Activated T-helper 2 cell treated with anti-CD3 and anti-CD28 coated beads, Interferon-gamma antibody, Interleukin-2, Interleukin-4, amounts not matched to agents 10 μg/mL and 5 μg/mL and 100 μg/mL, durations not matched to agents 14 hours and 24 hours and 36 hours (primary cell): ENCODE results near the gene ATG16L1. TPM values are rescaled to one million over a fixed set of nuclear protein-coding genes. Genes with fewer than 3 reads are reported as not detected.

ENCODE experiments used
- DNase-seq: peaks from one replicate; pipeline ENCODE4 v3.0.0; 2021; ENCODE audit warnings: low spot score
- H3K27ac Mint-ChIP-seq: one replicate; pipeline ENCODE4 v1.8.0; 2021; ENCODE audit warnings: mixed read lengths
- H3K27me3 Mint-ChIP-seq: one replicate; pipeline ENCODE4 v1.8.0; 2021; ENCODE audit warnings: low read depth, mixed read lengths
- H3K36me3 Mint-ChIP-seq: one replicate; pipeline ENCODE4 v1.8.0; 2021; ENCODE audit warnings: low read depth, mixed read lengths
- H3K4me1 Mint-ChIP-seq: one replicate; pipeline ENCODE4 v1.8.0; 2021; ENCODE audit warnings: low read depth, mixed read lengths
- H3K4me3 Mint-ChIP-seq: one replicate; pipeline ENCODE4 v1.8.0; 2021; ENCODE audit warnings: low read depth, mild to moderate bottlenecking, moderate library complexity, mixed read lengths
- H3K9me3 Mint-ChIP-seq: one replicate; pipeline ENCODE4 v1.8.0; 2021; ENCODE audit warnings: mixed read lengths
- intact Hi-C: fragments of 100-400 bp; cut with micrococcal nuclease; formaldehyde crosslinking; loops from one replicate; pipeline ENCODE4 v1.15.1; 2023
- total RNA-seq: library from RNA; stranded (reverse); gene quantifications from 2 replicates; pipeline ENCODE4 v1.2.3, GENCODE V29; 2022

ATG16L1 gene
- total RNA-seq, 1 donor from 2014 or later: 33.5 TPM

DNA sequence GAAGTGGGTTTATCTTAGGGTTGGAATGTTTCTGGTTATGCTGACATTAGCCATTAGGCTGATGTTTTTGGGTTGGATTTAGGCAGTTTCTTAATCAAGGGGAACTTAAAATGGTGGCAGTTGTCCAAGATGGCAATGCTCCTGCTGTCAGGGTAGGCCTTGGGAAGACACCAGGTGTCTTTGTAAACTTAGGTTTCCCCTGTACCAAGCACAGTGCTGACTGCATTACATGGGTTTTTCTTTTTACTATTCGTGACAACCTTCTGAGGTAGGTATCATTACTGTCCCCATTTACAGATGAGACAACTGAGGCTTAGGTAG is 528 bp upstream of the ATG16L1 start:
- H3K36me3 Mint-ChIP-seq: peaks cover 24% of the 10 kb centered on the region
- intact Hi-C loops: loop anchor here (5.0 kb wide), 3 partner anchors 189 to 644 kb away; partner anchors contain the start of gene INPP5D
- peak overlapping the region; percentile 92 for H3K4me3 Mint-ChIP-seq
- peaks cover 55% of the 10 kb centered on the region for H3K4me1 Mint-ChIP-seq
- no peaks in the 10 kb centered on the region for H3K27me3 Mint-ChIP-seq
- DNase-seq: no peak
- peak overlapping the region; percentile 95 for H3K27ac Mint-ChIP-seq
- no peaks in the 10 kb centered on the region for H3K9me3 Mint-ChIP-seq

DNA sequence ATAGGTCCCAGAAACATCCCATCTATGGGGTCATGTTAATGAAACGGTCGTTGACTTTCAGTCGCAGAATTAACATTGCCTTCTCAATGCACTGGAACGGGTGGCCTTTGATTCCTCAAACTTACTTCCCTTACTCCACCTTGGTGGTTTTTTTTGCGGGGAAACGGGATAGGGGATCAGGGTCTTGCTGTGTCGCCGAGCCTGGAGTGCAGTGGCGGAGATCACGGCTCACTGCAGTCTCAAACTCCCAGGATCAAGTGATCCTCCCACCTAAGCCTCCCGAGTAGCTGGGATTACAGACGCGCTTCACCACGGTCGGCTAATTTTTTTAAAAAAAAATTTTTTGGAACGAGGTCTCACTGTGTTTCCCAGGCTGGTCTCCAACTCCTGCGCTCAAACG is 754 bp downstream of the ATG16L1 start:
- H3K36me3 Mint-ChIP-seq: peaks cover 31% of the 10 kb centered on the region
- H3K4me3 Mint-ChIP-seq: peak overlapping the region; percentile 92
- intact Hi-C loops: loop anchor here (1.0 to 5.0 kb wide), 4 partner anchors 16 to 645 kb away; partner anchors contain the start of gene INPP5D

DNA sequence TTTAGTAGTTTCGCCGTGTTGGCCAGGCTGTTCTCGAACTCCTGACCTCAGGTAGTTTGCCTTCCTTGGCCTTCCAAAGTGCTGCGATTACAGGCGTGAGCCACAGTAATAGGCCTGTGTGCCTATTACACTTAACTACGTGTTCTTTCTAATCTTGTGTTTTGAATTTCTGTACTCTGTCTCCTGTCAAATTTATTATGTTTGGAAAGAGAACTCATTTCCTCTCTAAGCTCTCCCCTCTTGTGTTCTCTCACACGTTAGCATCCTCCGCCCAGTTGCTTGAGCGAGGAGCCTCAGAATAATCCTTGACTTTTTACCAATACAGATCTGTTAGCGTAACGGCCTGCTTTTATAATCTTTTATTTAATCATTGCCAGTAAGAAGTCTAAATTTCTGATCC is 3.7 kb downstream of the ATG16L1 start:
- Mint-ChIP-seq H3K9me3 (no peaks in the 10 kb centered on the region), H3K4me3 (no peak overlapping the region)

More for the DNA sequence above, 754 bp downstream of the ATG16L1 start:
- no peak for DNase-seq
- Mint-ChIP-seq H3K4me1 (peaks cover 51% of the 10 kb centered on the region), H3K9me3 (no peaks in the 10 kb centered on the region), H3K27ac (peak overlapping the region; percentile 82), H3K27me3 (no peaks in the 10 kb centered on the region)

DNA sequence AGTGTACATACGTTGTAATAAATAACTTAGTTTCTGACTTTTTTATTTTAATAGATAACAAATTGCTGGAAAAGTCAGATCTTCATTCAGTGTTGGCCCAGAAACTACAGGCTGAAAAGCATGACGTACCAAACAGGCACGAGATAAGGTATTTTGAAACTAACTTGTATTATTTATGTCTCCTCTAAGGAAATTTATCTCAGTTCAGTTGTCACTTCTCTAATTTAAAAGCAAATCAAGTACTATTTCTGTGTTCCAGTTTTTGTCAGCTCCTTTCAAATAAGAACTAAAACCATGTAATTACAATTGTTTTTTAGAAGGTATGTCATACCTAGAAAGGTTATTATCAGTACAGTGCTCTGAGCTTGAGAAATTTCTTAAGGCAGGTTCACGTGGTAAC is 4.6 kb downstream of the ATG16L1 start:
- DNase-seq: no peak
- no peaks in the 10 kb centered on the region for H3K9me3 Mint-ChIP-seq
- H3K4me1 Mint-ChIP-seq: peaks cover 52% of the 10 kb centered on the region
- no peak overlapping the region for H3K27ac Mint-ChIP-seq
- H3K36me3 Mint-ChIP-seq: peaks cover 60% of the 10 kb centered on the region
- intact Hi-C loops: no loop called here
- H3K27me3 Mint-ChIP-seq: no peaks in the 10 kb centered on the region
- H3K4me3 Mint-ChIP-seq: no peak overlapping the region

More for the DNA sequence above, 3.7 kb downstream of the ATG16L1 start:
- Mint-ChIP-seq H3K4me1 (peaks cover 53% of the 10 kb centered on the region), H3K27ac (no peak overlapping the region), H3K36me3 (peaks cover 55% of the 10 kb centered on the region), H3K27me3 (no peaks in the 10 kb centered on the region)
- DNase-seq: no peak
- intact Hi-C loops: no loop called here

DNA sequence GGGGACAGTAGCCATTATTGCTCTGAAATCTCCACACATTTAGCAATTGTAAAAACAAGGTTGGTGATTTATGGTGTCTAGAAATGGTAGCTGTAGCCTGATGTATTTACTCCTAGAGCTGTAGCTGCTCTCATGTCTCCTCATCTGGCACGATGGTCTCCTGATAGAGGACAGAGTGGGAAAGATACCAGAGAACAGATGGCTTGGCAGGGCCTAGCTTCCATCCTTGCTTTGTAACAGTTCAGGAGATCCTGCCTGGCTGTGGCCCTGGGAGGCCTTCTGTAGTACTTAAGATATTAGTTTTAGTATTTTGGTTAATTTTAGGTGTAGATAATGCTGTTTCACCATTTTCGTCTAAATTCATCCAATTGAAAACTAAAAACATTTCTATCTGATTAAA is 6.7 kb downstream of the ATG16L1 start:
- Mint-ChIP-seq H3K27ac (no peak overlapping the region), H3K4me1 (peaks cover 55% of the 10 kb centered on the region), H3K9me3 (no peaks in the 10 kb centered on the region), H3K27me3 (no peaks in the 10 kb centered on the region), H3K4me3 (no peak overlapping the region), H3K36me3 (peaks cover 74% of the 10 kb centered on the region)
- intact Hi-C loops: no loop called here
- DNase-seq: no peak

DNA sequence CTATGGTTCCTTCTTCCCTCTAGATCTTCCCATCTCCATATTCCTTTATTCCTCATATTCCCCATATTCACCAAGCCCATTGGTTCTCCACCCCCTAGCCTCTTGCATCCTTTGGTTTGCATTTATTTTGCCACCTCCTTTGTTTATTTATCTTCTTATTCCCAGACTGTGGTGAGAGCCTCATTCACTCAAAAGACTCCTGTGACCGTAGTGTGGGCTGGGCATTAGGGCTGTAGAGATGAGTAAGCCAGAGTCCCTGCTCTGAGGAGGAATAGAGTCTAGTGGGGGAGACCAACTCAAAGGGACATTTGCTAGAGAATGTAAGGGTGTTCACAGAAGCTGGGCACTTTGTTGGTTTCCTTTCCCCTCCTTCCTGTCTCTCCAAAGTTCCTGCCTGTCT is 8.3 kb downstream of the ATG16L1 start:
- Mint-ChIP-seq H3K9me3 (no peaks in the 10 kb centered on the region), H3K27ac (peak overlapping the region; percentile 62), H3K36me3 (peaks cover 78% of the 10 kb centered on the region), H3K4me3 (no peak overlapping the region), H3K4me1 (peaks cover 45% of the 10 kb centered on the region), H3K27me3 (no peaks in the 10 kb centered on the region)
- intact Hi-C loops: loop anchor here (10.0 kb wide), 1 partner anchor 565 kb away; the partner anchor contains the start of gene GIGYF2
- DNase-seq: no peak

DNA sequence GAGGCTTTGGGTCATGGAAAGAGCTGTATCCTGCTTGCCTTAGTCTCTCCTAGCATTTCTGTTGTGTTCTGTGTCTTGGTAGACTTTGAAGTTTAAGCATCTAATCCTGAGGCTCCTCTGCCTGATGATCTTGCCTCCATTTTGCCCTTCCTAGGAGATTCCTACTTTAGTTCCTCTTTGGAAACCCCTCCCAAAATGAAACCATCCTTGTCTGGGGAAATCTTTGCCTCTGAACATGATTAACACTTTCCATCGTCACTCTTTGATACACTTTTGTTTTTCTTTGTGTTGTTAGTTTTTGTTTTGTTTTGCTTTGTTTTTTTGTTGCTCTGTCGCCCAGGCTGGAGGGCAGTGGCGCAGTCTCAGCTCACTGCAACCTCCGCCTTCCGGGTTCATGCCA is 9.2 kb downstream of the ATG16L1 start:
- no peaks in the 10 kb centered on the region for H3K9me3 Mint-ChIP-seq
- no peaks in the 10 kb centered on the region for H3K27me3 Mint-ChIP-seq

DNA sequence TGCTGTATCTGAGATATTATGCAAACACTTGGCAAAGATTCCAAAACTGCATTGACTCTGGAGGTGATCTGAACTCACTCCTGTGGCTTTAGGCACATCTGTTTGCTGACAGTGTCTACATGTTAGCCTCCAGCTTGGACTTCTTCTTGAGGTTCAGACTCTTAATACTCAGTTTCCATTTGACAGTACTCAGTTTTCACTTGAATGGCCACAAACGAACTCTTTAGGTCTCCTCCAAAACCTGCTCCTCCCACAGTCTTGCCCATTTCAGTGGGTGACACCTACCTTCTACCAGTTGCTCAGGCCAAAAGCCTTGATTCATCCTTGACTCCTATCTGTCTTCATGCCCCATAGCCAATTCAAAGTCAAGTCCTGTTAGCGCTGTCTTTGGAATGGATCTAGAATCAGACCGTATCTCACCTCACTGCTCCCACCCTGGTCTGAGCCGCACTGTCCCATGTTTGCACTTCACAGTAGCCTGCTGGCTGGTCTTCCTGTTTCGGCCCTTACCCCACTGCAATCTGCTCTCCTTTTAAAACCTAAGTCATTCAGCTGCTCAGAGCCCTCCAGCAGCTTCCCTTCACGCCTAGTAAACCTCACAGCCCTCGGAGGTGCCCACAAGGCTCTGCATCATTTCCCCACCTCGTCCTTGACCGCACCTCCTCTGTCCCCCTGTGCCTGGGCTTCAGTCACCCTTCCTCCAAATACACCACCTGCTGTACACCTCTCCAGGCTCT is 10.5 kb downstream of the ATG16L1 start:
- Mint-ChIP-seq H3K4me3 (no peak overlapping the region), H3K4me1 (peaks cover 49% of the 10 kb centered on the region), H3K27me3 (no peaks in the 10 kb centered on the region), H3K36me3 (peaks cover 80% of the 10 kb centered on the region), H3K9me3 (no peaks in the 10 kb centered on the region), H3K27ac (peak overlapping the region; percentile 62)
- intact Hi-C loops: loop anchor here (10.0 kb wide), 1 partner anchor 567 kb away; the partner anchor contains the start of gene GIGYF2
- DNase-seq: no peak

More for the DNA sequence above, 9.2 kb downstream of the ATG16L1 start:
- Mint-ChIP-seq H3K36me3 (peaks cover 74% of the 10 kb centered on the region), H3K27ac (peak overlapping the region; percentile 21), H3K4me1 (peaks cover 38% of the 10 kb centered on the region), H3K4me3 (no peak overlapping the region)
- intact Hi-C loops: loop anchor here (10.0 kb wide), 1 partner anchor 566 kb away; the partner anchor contains the start of gene GIGYF2
- no peak for DNase-seq

DNA sequence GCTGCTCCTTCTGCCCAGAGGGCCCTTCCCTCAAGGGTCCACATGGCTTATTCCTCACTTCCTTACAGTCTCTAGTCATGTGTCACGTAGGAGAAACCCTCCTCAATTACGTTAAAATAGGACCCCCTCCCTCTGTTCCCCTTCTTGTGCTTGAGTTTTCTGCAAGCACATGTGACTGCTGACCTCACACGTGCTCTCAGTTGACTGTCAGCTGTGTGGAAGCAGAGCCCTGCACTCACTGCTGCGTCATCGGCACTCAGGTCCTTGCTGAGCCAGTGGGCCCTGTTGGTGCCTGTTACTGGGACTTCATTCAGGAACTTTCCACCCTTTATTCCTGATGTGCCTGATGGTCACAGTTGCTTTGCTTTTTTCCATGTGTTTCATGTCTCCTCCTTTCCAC is 11.1 kb downstream of the ATG16L1 start:
- Mint-ChIP-seq H3K36me3 (peaks cover 79% of the 10 kb centered on the region), H3K27ac (peak overlapping the region; percentile 21), H3K9me3 (no peaks in the 10 kb centered on the region), H3K27me3 (no peaks in the 10 kb centered on the region), H3K4me1 (peaks cover 52% of the 10 kb centered on the region), H3K4me3 (no peak overlapping the region)
- DNase-seq: no peak
- intact Hi-C loops: loop anchor here (10.0 kb wide), 1 partner anchor 568 kb away; the partner anchor contains the start of gene GIGYF2

DNA sequence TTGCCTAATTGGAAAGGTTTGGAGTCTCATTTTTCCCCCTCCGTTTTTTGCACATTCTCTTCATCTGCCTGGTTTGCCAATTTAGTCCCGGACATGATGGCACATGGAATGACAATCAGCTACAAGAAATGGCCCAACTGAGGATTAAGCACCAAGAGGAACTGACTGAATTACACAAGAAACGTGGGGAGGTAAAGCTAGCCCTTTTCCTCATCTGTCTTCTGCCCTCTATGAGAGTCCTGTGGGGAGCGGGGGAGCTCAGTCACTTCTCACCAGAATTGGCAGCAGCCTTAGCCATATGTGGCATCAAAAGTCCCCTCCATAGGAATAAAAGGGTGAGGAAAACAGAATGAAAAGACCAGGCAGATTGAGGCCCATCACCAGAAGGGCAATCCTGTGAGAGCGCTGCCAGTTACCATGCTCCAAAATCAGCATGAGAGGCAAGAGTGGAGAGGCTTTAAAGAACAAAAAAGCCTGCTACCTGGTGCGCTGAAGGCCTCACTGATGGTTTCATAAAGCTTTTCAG is 11.6 kb downstream of the ATG16L1 start:
- peaks cover 81% of the 10 kb centered on the region for H3K36me3 Mint-ChIP-seq
- no peaks in the 10 kb centered on the region for H3K9me3 Mint-ChIP-seq
- no peak overlapping the region for H3K27ac Mint-ChIP-seq
- no peak for DNase-seq
- H3K27me3 Mint-ChIP-seq: no peaks in the 10 kb centered on the region
- no peak overlapping the region for H3K4me3 Mint-ChIP-seq
- intact Hi-C loops: loop anchor here (10.0 kb wide), 1 partner anchor 568 kb away; the partner anchor contains the start of gene GIGYF2
- peaks cover 56% of the 10 kb centered on the region for H3K4me1 Mint-ChIP-seq

DNA sequence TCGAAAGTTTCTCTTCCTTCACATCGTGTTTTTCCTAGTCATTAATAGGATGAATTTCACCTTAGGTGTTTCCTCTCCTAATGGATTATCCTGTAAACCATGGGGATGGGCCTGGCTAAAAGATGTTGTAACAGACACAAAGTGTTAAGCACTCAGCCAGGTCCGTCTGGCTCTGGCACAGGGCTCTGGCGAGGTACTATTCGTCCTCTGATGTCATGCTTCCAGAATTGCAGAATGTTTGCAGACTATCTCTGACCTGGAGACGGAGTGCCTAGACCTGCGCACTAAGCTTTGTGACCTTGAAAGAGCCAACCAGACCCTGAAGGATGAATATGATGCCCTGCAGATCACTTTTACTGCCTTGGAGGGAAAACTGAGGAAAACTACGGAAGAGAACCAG is 13.2 kb downstream of the ATG16L1 start:
- peaks cover 59% of the 10 kb centered on the region for H3K4me1 Mint-ChIP-seq
- H3K27ac Mint-ChIP-seq: no peak overlapping the region
- intact Hi-C loops: loop anchor here (10.0 kb wide), 1 partner anchor 570 kb away; the partner anchor contains the start of gene GIGYF2
- H3K4me3 Mint-ChIP-seq: no peak overlapping the region
- H3K36me3 Mint-ChIP-seq: peaks cover 83% of the 10 kb centered on the region
- no peak for DNase-seq
- H3K27me3 Mint-ChIP-seq: no peaks in the 10 kb centered on the region
- H3K9me3 Mint-ChIP-seq: no peaks in the 10 kb centered on the region

DNA sequence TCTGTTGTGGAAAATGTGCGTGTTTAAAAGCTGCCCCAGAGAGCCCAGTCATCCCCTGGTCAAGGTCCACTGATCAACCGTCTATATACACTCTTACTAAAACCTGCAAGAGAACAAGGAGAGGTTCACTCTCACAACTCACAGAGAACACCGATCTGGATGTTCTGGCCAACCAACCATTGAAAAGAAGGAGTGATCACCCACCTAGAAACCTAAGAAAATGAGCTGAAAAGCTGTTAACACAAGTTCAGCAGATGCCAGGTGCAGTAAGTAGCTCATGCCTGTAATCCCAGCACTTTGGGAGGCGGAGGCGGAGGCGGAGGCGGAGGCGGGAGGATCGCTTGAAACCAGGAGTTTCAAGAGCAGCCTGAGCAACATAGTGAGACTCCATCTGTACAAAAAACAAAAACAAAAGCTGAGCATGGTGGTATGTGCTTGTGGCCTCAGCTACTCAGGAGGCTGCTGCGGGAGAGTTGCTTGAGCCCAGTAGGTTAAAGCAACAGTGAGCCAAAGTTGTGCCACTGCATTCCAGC is 14.5 kb downstream of the ATG16L1 start:
- Mint-ChIP-seq H3K27ac (peak overlapping the region; percentile 81), H3K27me3 (no peaks in the 10 kb centered on the region), H3K36me3 (peaks cover 86% of the 10 kb centered on the region), H3K4me3 (no peak overlapping the region), H3K9me3 (no peaks in the 10 kb centered on the region), H3K4me1 (peaks cover 61% of the 10 kb centered on the region)
- intact Hi-C loops: loop anchor here (10.0 kb wide), 1 partner anchor 571 kb away; the partner anchor contains the start of gene GIGYF2
- DNase-seq: no peak

DNA sequence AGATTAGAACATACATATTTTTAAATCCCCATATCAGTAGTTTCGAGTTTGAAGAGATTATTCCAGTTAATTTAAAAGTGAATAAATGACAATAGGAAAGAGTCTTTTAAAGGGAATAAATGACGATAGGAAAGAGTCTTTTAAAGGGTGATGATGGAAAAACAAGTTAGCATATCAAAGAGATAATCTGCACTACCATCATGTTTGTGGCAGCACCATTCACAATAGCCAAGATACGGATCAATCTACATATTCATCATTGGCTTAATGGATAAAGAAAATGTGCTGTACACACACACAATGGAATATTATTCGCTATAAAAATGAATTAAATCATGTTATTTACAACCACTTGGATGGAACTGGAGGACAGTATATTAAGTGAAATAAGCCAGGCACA is 15.0 kb downstream of the ATG16L1 start:
- no peak overlapping the region for H3K4me3 Mint-ChIP-seq
- peaks cover 83% of the 10 kb centered on the region for H3K36me3 Mint-ChIP-seq
- H3K27me3 Mint-ChIP-seq: no peaks in the 10 kb centered on the region
- peak overlapping the region; percentile 81 for H3K27ac Mint-ChIP-seq
- DNase-seq: no peak
- H3K4me1 Mint-ChIP-seq: peaks cover 58% of the 10 kb centered on the region
- no peaks in the 10 kb centered on the region for H3K9me3 Mint-ChIP-seq
- intact Hi-C loops: loop anchor here (10.0 kb wide), 1 partner anchor 572 kb away; the partner anchor contains the start of gene GIGYF2
